Measurements from ENCODE around the gene ZNF586. TPM values are rescaled to one million over a fixed set of nuclear protein-coding genes. Genes with fewer than 3 reads are reported as not detected.

Gene ZNF586
- total and polyA plus RNA-seq, 10 of the 15 experiments (the other 5 are each of a cell fraction or from before 2014, with no cell fraction given), result 3.9 to 24.2 (median 15.0) TPM

GRCh38 chr19:57818378-57818777, 48.9 kb downstream of the ZNF586 start (continued):
- no peak for TF ChIP-seq RUNX3 (IDR thresholded peaks at IDR 0.05; ENCODE audit: low read length)
- no peak for TF ChIP-seq RB1 (IDR thresholded peaks at IDR 0.05; ENCODE audit: borderline replicate concordance)
- no peak for TF ChIP-seq NFYA (IDR thresholded peaks at IDR 0.05; ENCODE audit: borderline replicate concordance, low read depth, low read length)
- TF ChIP-seq RELA (IDR thresholded peaks at IDR 0.05; ENCODE audit: borderline replicate concordance, partially characterized antibody), result no peak
- no peak for TF ChIP-seq NFYB (IDR thresholded peaks at IDR 0.05; ENCODE audit: insufficient read depth, low read depth, low read length)
- no peak for TF ChIP-seq CUX1 (IDR thresholded peaks at IDR 0.05; ENCODE audit: insufficient replicate concordance, low read depth, low read length)
- no peak for TF ChIP-seq MEF2B (IDR thresholded peaks at IDR 0.05; ENCODE audit: partially characterized antibody, poor library complexity, severe bottlenecking)
- TF ChIP-seq POLR2A (IDR thresholded peaks at IDR 0.05; ENCODE audit: low read depth, low read length), result no peak
